GM12801 (cell line): ENCODE data around the gene IL10RA.

Experiments used
- TF ChIP-seq, protein P1 (sequence below): IDR thresholded peaks from one replicate; pipeline ENCODE4 v1.5.1; 2011; ENCODE audit warnings: control low read depth; ENCODE audit not compliant: insufficient read length; ENCODE audit errors: extremely low read depth

Gene IL10RA

DNA sequence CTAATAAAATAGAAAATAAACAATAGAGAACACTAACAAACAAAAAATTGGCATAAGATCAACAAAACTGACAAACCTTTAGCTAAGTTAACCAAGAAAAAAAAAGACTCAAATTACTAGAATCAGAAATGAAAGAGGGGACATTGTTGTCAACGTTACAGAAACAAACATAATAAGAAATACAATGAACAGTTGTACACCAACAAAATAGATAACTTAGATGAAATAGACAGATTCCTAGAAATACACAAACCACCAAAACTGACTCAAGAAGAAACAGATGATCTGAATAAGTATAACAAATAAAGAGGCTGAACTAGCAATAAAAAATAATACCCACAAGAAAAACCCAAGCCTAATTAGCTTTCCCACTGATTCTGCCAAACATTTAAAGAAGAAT, 55.9 kb downstream of the IL10RA start:
- TF ChIP-seq, protein P1, sequence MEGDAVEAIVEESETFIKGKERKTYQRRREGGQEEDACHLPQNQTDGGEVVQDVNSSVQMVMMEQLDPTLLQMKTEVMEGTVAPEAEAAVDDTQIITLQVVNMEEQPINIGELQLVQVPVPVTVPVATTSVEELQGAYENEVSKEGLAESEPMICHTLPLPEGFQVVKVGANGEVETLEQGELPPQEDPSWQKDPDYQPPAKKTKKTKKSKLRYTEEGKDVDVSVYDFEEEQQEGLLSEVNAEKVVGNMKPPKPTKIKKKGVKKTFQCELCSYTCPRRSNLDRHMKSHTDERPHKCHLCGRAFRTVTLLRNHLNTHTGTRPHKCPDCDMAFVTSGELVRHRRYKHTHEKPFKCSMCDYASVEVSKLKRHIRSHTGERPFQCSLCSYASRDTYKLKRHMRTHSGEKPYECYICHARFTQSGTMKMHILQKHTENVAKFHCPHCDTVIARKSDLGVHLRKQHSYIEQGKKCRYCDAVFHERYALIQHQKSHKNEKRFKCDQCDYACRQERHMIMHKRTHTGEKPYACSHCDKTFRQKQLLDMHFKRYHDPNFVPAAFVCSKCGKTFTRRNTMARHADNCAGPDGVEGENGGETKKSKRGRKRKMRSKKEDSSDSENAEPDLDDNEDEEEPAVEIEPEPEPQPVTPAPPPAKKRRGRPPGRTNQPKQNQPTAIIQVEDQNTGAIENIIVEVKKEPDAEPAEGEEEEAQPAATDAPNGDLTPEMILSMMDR: no peak

DNA sequence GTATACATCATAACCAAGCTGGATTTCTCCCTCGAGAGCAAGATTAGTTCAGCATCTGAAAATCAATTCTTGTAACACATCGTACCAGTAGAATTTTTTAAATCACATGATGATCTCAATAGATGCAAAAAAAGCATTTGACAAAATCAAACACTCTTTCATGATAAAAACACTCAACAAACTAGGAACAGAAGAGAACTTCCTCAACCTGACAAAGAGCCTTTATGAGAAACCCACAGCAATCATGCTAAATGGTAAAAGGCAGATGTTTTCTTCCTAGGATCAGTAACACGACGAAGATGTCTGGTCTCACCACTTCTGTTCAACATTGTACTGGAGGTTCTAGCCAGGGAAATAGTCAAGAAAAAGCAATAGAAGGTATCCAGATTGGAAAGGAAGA, 56.6 kb downstream of the IL10RA start:
- TF ChIP-seq, protein P1: no peak

DNA sequence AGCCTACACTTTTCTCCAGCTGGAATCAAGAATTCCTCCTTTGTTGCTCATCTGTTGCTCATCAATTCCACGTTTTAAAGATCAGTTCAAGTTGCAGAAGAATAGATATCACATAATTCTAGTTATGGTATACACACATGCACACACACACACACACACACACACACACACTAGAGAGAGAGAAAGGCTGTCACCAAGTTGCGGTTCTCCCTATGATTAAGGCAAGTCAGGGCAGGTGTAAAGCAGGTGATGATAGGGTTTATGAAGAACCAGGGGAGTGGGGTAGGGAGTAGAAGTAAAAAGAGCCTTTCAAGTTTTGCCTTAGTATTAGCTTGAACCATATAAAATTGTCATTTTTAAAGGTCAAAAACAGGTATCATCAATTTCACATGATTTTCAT, 59.0 kb downstream of the IL10RA start:
- TF ChIP-seq, protein P1: no peak

DNA sequence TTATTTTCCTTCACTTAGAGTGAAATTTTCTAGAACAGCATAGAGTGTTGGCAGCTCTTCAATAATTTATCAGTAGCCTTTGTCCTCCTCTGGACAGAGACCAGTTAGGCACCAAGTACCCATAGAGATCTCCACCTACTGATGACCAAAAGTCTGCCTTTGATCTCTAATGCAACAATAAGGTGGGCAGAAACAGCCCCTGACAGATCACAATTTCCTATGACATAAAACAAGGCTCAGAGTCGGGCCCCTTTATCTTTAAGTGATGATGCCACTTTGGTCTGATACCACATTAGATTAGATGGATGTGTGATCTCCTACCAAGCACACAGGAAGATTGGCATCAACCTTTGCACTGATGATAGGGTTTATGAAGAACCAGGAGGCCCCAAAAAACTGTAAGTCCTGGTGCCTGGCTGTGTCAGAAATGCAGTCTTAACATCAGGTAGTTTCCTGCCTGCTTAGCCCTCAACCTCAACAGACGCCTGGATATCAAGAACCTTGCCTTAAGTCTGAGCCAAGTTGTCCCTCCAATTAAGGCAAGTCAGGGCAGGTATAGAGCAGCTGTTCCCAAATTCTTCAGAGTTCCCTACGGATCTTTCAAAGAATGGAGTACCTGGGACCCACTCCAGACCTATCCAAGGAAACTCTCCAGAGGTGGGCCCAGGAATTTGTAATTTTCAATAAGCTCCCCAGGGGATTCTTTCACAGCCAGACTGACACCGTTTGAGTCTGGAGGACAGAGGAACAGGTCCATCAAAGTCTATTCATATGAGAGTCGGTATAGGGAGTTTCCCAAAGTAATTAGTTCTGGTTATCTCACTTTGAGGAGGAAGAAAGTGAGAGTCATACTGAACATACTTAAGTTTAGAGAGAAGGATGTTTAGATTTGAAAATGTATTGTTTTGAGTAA, 60.1 kb downstream of the IL10RA start:
- TF ChIP-seq, protein P1: no peak

DNA sequence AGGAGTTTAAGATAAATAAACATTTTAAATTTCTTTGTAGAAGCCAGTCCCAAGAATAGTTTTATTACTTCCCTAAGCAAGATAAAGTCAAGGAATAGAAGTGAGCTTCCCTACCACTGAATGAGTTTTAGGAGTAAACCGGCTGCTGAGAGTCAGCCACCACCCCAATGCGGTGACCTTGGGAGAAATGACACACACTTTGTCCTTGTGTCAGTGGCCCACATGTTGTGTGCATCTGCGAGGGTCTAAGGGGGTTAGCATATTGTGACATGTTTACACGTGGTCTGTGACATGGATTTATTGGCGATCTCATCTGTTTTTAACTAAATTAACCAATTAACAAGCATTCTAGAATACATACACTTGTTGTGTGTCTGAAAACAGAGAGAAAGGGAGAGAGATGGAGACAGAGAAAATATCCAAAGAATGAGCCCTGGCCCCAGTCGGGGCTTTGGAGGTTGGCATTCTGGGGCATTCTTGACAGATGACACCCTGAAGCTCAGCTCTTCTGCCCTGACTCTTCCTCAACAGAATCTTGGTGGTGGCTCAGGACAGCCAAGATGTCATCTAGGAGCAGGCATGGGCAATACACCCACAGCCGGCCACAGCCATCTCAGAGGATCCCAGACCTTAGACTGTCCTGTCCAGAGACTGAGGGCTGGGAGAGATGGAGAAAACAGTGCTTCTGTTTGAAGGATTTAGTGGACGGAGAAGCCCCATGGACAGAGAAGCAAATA, 60.9 kb downstream of the IL10RA start:
- TF ChIP-seq, protein P1: no peak

DNA sequence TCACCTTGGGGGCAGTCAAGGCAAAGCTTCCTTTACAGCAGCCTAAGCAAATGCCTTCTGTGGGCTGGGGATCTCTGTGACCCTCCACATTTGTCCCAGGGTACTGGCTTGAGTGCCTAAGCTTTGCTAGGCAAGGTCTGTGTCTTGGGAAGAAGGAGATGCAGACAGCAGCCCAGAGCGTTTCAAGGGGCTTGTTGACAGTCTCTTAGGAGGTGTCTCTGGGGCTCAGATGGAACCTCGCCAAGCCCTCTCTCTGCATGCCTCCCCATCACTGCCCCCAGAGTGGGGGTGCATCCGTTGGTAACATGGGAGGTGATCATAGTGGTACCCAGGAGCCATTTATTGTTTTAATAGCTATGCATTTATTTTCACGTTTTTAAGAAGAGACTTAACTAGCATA, 61.6 kb downstream of the IL10RA start:
- TF ChIP-seq, protein P1: no peak
